ENCODE data around the gene PDIA5.

PDIA5 gene

DNA sequence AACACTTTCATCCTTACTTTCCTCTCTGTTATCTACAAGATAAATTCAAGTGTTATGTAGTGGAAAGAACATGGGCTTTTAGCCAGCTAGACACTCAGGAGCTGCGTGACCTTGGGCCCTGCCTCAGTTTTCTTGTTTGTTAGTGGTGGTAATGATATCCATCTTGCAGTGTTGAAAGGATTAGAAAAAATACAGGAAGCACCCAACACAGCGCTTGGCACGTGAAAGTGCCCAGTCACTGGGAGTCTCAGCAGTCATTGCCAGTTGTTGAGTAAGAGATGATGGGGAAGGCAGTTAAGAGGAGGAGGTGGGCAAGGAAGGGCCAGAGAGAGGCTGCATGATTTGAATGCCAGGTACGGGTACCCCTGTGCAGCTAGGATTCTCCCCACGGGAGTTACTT, 5.3 kb downstream of the PDIA5 start:
- DNase-seq: no peak

DNA sequence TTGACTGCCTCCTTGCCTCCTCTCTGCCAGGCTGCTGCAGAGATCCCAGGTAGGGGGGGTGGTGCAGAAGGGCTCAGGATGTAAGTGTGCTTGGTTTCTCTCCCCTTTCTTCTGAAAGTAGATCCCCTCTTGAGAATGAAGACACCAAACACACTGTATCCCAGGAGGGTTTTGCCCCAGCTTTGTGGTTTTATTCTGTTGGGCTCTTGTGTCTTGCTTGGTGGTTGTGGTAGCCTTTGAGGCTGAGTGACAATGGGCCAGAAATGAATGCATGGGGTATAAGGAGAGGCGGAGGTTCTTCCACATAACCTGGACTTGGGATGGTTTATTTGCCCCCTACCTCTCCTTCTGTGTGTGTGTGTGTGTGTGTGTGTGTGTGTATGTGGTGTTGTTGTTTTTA, 5.7 kb downstream of the PDIA5 start:
- no peak for DNase-seq

DNA sequence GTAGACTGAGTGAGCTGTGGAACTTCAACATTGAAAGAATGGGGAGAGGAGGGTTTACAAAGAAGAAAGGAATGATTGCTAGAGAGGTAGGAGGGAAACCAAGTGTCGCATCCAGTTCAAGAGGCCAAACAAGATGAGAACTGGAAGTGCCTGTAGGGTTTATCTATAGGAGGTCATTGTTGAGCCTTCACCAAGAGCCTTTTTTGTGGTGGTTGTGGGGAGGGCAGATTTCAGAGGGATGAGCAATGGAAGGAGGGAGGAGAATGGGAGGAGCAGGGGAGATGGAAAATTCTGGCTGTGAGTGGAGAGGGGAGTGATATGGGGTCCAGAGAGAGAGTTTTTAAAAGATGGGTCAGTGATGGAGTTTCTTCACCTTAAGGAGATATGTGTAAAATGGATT, 8.5 kb downstream of the PDIA5 start:
- DNase-seq: no peak

- DNase-seq: no peak
These were observed 9.3 kb downstream of the PDIA5 start for GRCh38 chr3:123076112-123076495.

DNA sequence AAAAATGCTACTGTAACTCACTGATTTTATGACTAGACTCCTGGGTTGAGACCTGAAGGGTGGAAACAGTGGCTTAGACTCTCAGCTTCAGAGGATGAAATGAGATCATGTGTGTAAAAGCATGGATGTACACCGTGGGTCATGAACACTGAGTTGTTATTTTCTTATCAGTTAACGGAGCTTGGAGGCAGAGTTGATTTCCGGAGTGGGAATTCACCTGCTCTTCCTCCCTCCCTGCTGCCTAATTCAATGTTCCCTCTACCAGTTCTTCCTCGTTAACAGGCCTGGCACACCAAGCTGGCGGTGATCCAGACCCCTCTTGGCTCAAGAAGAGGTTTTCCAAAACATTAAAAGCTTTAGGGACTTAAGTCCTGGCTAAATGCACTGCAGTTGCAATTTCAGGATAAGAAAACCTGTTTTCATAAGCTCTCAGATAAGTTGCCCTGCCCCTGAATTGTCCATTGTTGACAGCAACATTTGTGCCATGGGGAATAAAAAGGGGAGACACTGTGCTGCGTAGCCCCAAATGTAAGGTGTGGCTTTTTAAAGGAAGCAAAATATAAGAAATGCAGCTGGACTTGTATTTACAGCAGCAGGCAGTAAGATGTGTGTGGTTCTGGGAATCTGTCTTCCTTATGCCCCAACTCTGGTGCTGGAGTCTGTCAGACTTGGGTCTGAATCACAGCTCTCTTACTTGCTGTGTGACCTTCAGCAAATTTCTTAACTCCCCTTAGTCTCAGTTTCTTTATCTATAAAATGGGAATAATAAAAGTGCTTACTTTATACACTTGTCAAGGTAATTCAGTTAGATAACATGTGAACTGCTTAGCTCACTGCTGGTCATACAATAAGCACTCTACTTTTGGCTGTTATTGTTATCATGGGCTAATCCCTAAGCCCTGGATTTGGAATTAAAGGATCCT, 9.9 kb downstream of the PDIA5 start:
- DNase-seq: no peak

DNA sequence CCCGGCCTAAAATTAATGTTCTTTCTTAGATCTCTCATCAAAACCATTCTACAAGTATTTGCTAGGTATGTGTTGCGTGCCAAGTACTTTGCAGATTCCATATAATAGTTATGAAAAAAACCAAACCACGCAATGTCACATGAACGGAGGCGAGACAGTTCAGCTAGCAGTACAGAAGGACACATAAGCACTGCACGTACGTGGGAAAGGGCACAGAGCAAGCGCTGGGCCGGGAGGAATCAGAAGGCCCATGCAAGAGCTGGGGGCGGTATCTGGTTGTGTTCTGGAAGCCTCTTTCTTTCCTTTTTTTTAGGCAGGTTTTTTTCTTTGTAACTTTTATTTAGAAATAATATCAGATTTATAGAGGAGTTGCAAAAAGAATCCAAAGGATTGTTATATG, 11.3 kb downstream of the PDIA5 start:
- DNase-seq: no peak

- DNase-seq: no peak
These were observed 14.2 kb downstream of the PDIA5 start for GRCh38 chr3:123080864-123081562.

DNA sequence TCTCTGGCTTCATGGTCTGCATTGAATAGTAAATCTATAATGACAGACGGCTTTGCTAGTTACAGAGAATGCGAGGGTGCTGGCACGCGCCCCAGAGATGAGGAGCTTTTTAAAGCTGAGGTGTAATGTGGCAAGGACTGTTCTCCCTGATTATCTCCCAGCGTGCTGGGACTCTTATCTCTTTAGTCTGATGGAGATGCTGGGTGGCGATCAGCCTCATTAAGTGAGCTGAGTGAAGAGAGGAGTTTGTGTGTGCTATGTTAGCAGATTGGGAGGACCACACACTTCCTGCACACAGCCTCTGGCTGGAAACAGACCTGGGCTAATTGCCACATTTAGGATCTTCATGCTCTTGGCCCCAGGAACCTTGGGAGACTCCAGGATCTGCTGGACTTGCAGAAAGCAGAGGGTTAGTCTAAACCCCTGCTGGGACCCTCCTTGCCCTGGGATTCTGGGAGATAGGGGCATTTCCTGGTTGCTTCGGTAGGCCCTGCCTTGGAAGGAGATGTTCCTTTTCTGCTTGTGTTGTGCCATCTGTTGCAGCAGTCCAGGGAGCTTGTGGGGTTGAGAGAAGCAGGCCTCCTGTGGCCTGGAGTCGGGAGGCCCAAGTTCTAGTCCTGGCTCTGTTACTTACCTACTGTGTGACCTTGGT, 15.0 kb downstream of the PDIA5 start:
- no peak for DNase-seq

GRCh38 chr3:123082370-123083065, 15.7 kb downstream of the PDIA5 start:
- DNase-seq: no peak

DNA sequence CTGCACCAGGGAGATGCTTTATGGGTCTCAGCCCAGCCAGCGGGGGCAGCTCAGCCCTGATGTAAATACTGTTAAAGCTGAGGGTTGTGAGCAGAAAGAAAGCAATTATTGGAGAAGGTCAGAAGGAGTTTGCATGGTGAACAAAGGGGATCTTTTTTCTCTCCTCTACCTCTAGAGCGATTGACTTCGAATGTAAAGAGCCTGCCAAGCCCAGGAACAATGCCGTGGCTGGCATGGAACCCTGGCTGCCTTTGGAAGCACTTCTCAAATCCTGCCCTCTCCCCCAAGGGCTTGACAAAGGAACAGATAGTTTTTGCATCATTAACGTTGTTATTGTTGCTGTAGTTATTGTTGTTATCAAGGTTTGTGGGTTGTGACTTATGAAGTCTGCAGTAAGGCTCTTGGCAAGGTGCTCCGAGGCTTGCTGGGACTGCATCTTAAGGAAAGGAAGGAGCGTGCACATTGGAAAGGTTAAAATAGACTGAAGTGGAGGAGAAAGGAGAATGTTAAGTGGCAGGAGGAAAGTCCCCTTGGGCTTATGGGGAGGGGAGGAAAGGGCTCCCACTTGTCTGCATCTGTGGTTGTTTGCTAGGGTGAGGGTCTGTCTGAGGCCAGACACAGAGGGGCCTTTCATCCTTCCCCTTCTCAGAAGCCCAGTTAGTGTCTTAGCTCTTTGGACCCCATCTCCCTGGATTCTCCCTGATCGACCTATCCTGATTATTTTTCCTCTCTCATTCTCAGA, 16.7 kb downstream of the PDIA5 start:
- DNase-seq: no peak

DNA sequence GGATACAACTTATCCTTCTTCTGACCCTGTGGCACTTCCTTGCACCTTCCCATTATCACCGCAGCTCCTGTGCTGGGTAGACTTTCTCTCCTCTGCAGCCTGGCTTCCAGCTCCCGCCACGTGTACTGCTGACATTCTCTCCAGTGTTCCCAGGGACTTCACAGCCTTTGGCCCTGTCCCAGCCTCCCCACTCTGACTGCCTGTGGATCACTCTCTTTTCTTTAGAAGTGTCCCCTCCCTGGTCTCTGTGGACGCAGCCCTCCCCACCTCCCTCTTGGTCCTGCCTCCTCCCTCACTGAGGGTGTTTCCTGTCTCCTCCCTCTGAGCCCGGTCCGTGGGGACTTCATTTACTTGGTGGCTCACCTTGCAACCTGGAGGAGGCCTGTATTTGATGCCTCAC, 17.4 kb downstream of the PDIA5 start:
- DNase-seq: no peak

- DNase-seq: no peak
These were observed 18.0 kb downstream of the PDIA5 start for GRCh38 chr3:123084738-123085237.

- no peak for DNase-seq
These were observed 18.6 kb downstream of the PDIA5 start for GRCh38 chr3:123085293-123085931.

- DNase-seq: no peak
These were observed 19.3 kb downstream of the PDIA5 start for GRCh38 chr3:123085932-123086627.

GRCh38 chr3:123088387-123088786, 21.6 kb downstream of the PDIA5 start:
- DNase-seq: no peak

- DNase-seq: no peak
These were observed 22.9 kb downstream of the PDIA5 start for GRCh38 chr3:123089611-123090331.

- DNase-seq: no peak
These were observed 24.1 kb downstream of the PDIA5 start for GRCh38 chr3:123090728-123091531.

DNA sequence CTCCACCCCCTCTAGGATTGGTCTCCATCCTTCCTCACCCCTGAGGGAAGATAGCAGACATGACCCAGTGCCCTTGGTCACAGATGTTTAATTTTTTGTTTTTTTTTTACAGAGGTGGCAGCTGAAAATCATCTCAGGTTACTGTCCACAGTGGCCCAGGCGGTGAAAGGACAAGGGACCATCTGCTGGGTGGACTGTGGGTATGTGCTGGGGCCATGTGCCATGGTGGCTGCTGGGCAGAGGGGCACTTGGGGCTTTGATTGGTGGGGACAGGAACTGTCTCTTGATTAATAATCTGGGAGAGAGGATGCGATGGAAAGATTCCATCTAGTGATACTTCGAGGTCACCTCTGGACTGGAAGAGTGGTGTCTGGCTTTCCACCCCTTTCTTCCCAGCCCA, 25.4 kb downstream of the PDIA5 start:
- DNase-seq: no peak

DNA sequence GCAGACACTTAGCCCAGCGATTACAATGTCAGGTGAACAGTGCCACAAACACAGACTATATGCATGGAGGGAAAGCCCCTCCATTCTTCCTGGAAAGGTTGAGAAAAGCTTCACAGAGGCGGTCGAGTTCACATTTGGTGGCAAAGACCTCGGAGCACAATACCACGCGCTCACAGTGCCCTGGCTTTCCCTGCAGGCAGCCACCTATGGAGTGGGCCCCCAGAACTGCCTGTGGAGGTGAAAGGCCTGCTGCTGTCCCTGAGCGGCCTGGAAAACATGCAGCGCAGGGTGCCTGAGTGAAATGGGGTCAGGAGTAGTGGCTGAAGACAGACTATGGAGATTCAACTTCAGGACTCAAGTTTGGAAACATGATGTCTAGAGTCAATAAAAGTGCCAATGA, 26.9 kb downstream of the PDIA5 start:
- DNase-seq: no peak

All from activated CD4-positive, CD25-positive, alpha-beta regulatory T cell (primary cell).